Gastroesophageal sphincter (tissue), 3 donors: ENCODE results near the gene SEMA6B.
"Not testable (repeated sequence)": the region's sequence is repeated elsewhere in the genome, so short reads cannot be mapped to it uniquely, and the experiment has no call there.

Experiments
- EP300 ChIP-seq: sonication (generic); formaldehyde crosslinking; IDR thresholded peaks from one replicate; pipeline ENCODE4 v1.6.1; 2017; ENCODE audit warnings: antibody characterized with exemption, mild to moderate bottlenecking
- POLR2A ChIP-seq, 2 donors: fragments of 450-650 bp; IDR thresholded peaks; one replicate each; pipeline ENCODE4 v1.6.1; 2017; ENCODE audit warnings: antibody characterized with exemption in 2 of 2, mild to moderate bottlenecking in 2 of 2, moderate library complexity in 1 of 2
- POLR2AphosphoS5 ChIP-seq: sonication (generic); formaldehyde crosslinking; IDR thresholded peaks from one replicate; pipeline ENCODE4 v1.6.1; 2017; ENCODE audit warnings: antibody characterized with exemption
- TF ChIP-seq, protein P1 (sequence below), 4 experiments: fragments of 200-600 bp in 2 of 4; fragments of 450-650 bp in 2 of 4; sonication (generic) in 1 of 4; IDR thresholded peaks; one replicate each; pipeline ENCODE4 v1.5.1; 2017 to 2019; ENCODE audit warnings: antibody characterized with exemption in 4 of 4, mild to moderate bottlenecking in 2 of 4, moderate library complexity in 2 of 4

GRCh38 chr19:4541806-4542145 lies 17.7 kb downstream of the SEMA6B start:
- TF ChIP-seq, protein P1, sequence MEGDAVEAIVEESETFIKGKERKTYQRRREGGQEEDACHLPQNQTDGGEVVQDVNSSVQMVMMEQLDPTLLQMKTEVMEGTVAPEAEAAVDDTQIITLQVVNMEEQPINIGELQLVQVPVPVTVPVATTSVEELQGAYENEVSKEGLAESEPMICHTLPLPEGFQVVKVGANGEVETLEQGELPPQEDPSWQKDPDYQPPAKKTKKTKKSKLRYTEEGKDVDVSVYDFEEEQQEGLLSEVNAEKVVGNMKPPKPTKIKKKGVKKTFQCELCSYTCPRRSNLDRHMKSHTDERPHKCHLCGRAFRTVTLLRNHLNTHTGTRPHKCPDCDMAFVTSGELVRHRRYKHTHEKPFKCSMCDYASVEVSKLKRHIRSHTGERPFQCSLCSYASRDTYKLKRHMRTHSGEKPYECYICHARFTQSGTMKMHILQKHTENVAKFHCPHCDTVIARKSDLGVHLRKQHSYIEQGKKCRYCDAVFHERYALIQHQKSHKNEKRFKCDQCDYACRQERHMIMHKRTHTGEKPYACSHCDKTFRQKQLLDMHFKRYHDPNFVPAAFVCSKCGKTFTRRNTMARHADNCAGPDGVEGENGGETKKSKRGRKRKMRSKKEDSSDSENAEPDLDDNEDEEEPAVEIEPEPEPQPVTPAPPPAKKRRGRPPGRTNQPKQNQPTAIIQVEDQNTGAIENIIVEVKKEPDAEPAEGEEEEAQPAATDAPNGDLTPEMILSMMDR (IDR thresholded peaks at IDR 0.05) = not testable (repeated sequence)
- TF ChIP-seq POLR2A (IDR thresholded peaks at IDR 0.05); POLR2AphosphoS5; EP300: not testable (repeated sequence)
